Cardiac fibroblast (primary cell): ENCODE data around the gene NT5DC2.

Experiments
- DNase-seq, 2 donors: peaks; one replicate each; pipeline versions ENCODE4 v3.0.0 to v3.0.0-alpha.2; 2010; ENCODE audit warnings: low read depth in 2 of 2
- H3K4me3 ChIP-seq, 2 donors: replicated peaks in 1 of 2; 1 replicate in 1 of 2; 2 replicates in 1 of 2; pipeline ENCODE4 v1.5.1; 2011; ENCODE audit warnings: low read depth in 2 of 2, low read length in 2 of 2, mild to moderate bottlenecking in 2 of 2, moderate library complexity in 1 of 2
- TF ChIP-seq, protein P1 (sequence below): IDR thresholded peaks from one replicate; pipeline ENCODE4 v1.5.1; 2011; ENCODE audit warnings: low read depth, mild to moderate bottlenecking, low read length, inconsistent platforms

NT5DC2 gene

DNA sequence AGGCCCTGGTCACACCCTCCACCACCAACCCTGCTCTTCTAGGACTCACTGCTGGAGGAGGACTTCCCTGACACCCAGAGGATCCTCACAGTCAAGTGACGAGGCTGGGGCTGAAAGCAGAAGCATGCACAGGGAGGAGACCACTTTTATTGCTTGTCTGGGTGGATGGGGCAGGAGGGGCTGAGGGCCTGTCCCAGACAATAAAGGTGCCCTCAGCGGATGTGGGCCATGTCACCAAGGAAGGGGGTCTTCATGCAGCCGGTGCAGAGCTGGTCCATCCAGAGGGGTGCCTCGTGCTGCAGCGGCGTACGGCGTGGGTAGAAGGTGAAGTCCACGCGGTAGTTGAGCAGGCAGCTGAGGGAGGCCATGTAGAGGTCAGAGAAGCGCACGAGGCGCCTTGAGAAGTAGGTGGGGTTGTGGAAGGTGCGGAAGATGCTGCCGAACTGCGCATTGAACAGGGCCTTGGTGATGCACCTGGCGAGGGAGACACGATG, 9.4 kb downstream of the NT5DC2 start:
- H3K4me3 ChIP-seq = no peak overlapping the region
- no peak for DNase-seq
- TF ChIP-seq, protein P1, sequence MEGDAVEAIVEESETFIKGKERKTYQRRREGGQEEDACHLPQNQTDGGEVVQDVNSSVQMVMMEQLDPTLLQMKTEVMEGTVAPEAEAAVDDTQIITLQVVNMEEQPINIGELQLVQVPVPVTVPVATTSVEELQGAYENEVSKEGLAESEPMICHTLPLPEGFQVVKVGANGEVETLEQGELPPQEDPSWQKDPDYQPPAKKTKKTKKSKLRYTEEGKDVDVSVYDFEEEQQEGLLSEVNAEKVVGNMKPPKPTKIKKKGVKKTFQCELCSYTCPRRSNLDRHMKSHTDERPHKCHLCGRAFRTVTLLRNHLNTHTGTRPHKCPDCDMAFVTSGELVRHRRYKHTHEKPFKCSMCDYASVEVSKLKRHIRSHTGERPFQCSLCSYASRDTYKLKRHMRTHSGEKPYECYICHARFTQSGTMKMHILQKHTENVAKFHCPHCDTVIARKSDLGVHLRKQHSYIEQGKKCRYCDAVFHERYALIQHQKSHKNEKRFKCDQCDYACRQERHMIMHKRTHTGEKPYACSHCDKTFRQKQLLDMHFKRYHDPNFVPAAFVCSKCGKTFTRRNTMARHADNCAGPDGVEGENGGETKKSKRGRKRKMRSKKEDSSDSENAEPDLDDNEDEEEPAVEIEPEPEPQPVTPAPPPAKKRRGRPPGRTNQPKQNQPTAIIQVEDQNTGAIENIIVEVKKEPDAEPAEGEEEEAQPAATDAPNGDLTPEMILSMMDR = no peak

DNA sequence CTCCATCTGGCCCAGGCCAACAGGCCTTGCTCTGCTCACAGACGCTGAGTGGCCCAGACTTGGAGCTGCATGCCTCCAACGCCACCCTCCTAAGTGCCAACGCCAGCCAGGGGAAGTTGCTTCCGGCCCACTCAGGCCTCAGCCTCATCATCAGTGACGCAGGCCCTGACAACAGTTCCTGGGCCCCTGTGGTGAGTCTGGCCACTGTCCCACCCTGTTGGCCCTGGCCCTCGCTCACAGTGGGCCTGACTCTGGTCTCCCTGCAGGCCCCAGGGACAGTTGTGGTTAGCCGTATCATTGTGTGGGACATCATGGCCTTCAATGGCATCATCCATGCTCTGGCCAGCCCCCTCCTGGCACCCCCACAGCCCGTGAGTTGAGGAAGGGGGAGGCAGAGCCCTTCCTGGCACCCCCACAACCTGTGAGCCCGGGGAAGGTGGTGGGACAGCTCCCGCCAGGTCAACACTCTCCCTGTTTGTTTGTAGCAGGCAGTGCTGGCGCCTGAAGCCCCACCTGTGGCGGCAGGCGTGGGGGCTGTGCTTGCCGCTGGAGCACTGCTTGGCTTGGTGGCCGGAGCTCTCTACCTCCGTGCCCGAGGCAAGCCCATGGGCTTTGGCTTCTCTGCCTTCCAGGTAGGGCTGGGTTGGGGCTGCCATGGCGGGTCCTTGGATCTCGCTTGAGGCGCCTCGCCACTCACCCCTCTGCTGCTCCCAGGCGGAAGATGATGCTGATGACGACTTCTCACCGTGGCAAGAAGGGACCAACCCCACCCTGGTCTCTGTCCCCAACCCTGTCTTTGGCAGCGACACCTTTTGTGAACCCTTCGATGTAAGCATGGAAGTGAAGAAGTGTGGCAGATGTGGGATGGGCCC, 10.0 kb downstream of the NT5DC2 start:
- H3K4me3 ChIP-seq = no peak overlapping the region
- TF ChIP-seq, protein P1 = no peak
- DNase-seq = no peak

- TF ChIP-seq, protein P1 = no peak
Measured at GRCh38 chr3:52522651-52523251, 10.9 kb downstream of the NT5DC2 start.

DNA sequence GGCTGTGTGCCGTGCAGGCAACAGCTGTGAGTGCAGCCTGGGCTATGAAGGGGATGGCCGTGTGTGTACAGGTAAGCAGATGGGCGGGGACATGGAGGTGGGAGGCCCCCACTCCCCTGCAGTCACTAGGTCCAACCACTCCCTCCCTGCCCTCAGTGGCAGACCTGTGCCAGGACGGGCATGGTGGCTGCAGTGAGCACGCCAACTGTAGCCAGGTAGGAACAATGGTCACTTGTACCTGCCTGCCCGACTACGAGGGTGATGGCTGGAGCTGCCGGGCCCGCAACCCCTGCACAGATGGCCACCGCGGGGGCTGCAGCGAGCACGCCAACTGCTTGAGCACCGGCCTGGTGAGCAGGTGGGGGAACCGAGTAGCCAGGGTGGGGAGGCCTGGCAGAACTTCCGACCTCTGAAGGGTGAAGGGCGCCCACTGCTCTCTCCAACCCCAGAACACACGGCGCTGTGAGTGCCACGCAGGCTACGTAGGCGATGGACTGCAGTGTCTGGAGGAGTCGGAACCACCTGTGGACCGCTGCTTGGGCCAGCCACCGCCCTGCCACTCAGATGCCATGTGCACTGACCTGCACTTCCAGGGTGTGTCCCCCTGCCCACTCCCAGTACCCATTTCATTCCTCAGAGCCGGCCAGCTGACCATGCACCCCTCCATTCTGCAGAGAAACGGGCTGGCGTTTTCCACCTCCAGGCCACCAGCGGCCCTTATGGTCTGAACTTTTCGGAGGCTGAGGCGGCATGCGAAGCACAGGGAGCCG, 11.6 kb downstream of the NT5DC2 start:
- TF ChIP-seq, protein P1 = no peak
- DNase-seq = no peak
- H3K4me3 ChIP-seq = no peak overlapping the region

More at GRCh38 chr3:52522651-52523251, 10.9 kb downstream of the NT5DC2 start:
- H3K4me3 ChIP-seq = no peak overlapping the region
- DNase-seq = no peak

- no peak for DNase-seq
- no peak overlapping the region for H3K4me3 ChIP-seq
- TF ChIP-seq, protein P1 = no peak
Measured at GRCh38 chr3:52521488-52521824, 12.2 kb downstream of the NT5DC2 start.

- no peak overlapping the region for H3K4me3 ChIP-seq
- DNase-seq = no peak
- TF ChIP-seq, protein P1 = no peak
Measured at GRCh38 chr3:52520716-52521487, 12.8 kb downstream of the NT5DC2 start.
